NCI-H526 (cell line): Measurements from ENCODE around the gene TOPBP1.
A peak's percentile ranks its signal among the peaks of the same experiment; 100 is the strongest.
"Not testable (repeated sequence)": the region's sequence is repeated elsewhere in the genome, so short reads cannot be mapped to it uniquely, and the experiment has no call there.

Experiments
- DNase-seq, 2 experiments: peaks; one replicate each; lab custom pipeline; 2025; lab: John Stamatoyannopoulos, UW

Gene TOPBP1

DNA sequence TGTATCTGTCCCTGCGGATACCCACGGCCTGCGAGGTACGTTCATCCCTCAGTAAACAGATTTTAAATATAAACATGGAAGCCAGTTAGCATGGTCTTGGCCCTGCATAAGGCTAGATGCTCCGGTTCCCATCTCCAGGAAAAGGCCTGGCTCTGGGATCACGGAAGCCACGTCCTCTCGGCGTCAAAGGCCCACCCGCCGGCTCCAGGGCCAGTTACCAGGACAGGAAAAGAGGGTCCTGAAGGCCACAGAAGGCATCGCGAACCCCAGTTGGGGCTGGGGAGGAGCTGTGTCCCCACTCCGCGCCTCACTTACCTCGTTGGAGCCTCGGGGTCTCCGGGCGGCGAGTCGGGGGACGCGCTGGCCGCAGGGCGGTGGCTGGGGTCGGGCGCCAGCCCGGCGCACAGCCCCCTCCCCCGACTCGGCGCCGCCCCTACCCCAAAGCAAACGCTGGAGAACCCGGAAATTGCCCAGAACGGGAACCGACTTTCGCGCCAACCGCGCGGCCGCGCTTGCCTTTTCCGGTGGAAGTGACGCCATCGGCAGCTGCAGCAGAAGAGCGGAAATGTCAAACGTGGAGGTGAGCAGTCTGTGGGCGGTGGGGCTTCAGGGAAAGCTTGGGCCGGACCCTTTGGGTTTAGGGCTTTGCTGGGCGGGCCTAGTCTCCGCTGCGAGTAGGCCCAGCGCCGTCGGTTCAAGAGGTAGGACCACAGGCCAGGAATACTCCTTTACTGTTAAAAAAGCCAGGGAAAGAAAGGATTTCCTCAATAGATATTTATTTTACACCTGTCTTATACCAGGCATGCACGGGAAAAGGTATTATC is at the start of gene TOPBP1:
TSS of gene TOPBP1 (minus strand) at position 488 of the 824 bp plus-strand sequence. CDS start 814 bp downstream, outside the sequence.
- DNase-seq: peak; percentile 76 to 92

DNA sequence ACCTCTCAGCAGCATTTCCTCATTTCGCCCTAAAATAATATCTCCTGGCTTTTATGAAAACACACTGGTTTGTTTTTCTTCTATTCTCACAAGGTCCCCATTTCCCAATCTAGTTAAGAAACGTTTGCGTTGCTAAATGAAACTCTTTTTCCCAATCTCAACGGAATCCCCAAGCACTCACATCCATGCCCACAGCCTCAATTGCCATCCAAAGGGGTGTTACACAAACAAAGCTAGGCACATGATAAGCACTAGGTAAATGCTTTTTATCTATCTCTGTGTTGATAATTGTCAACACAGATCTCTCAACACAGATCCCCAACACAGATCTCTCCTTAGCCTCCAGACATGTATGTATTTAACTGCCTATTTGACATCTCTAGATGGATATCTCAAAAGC is 49.3 kb upstream of the TOPBP1 start:
- no peak for DNase-seq

DNA sequence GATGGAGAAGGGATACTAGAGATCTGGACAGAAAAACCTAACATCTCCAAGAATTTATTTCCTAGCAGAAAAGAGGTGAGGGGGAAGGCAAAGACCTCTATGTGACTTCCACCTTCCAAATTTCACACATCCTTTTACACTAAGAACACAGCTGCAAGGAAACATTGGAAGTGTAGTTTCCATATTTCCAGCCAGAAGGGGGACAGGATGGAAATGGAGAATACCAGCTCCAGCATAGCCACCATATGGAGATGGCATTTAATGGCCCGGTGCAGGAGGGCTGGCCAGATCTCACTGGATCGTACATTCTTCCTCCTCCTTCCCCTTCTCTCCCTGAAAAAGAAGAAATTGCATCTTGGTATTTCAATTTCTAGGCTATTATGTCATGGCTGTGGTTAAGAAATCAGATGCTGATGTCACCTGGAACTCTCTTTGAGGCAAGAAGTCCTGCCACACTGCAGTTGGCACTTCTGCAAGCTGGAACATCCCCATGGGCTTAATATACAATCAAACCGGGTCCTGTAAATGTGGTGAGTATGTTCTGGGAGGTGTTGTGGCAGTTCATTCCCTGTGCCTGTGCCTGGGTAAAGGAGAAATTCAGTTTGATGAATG is 47.5 kb upstream of the TOPBP1 start:
- DNase-seq: no peak

DNA sequence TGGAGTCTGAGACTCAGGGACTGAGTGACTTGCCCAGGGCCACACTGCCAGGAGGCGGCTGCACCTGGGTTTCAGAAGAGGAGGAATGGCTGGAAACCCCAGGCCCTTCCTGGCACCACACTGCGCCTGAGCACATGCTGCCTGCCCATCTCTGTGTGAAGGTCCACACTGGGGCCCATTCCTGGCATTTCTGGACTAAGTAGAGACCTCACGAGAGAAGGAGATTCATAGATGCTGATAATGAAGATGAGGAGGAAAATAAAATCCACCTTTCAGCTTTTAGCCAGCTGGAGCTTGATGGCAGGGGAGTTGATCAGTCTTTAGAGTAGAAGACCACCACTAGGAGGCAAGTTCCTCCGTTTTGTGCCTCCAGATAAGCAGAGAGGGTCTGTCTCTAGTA is 44.3 kb upstream of the TOPBP1 start:
- no peak for DNase-seq

DNA sequence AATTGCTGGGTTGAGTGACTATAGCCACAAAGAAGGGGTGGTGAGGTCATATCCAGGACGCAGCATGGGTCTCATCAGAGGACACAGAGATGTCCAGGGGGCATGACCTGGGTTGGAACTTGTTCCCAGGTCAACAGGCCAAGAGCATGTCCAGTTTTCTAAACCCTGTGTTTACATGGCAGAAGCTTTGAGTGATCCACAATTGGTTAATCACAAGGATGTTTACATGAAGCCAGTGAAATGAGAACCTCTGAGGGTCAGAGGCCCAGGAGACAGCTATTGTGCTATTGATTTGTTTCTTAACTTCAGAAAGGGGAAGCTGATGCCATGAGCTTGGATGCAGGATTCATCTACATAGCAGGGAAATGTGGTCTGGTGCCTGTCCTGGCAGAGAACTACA is 42.2 kb upstream of the TOPBP1 start:
- DNase-seq: no peak

DNA sequence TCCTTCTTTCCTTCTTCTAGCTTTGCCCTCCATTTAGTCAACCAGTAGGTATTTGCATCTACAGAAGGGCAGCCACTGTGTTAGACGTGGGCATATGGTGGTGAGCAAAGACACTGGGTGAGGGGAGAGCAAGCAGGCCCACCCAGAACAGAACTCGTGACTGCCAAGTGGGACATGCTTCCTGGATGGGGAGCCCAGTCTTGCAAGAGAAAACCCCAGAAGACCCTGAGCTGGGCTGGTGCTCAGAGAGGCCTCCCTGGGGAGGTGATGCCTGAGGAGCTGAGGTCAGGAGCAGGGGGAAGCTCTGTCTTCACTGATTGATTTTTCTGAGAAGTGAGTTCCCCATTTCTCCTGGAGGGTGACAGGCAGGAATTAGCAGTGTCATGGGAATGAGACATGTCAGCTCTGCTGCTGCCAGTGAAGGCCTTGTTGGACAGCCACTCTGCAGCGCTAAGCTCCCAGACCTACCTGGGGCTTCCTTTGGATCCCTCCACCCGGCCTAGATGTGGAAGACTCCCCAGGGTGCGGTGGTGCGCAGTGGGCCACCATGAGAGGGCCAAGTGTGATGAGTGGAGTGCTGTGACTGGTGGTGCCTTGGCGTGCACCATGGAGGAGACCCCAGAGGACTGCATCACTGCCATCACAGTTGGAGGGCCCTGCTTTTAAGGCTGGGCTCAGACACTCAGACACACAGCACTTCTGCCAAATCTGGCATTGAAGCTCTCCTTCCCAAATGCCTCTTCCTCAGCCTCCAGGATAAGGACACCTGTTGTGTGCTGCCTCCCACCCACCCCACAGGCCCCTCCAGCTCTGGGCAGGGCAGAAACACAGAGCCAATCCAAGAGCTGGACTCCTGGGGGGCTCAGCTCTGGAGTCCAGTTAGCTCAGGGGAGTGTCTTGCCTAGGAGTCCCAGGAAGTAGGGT is 40.0 kb upstream of the TOPBP1 start:
- no peak for DNase-seq

DNA sequence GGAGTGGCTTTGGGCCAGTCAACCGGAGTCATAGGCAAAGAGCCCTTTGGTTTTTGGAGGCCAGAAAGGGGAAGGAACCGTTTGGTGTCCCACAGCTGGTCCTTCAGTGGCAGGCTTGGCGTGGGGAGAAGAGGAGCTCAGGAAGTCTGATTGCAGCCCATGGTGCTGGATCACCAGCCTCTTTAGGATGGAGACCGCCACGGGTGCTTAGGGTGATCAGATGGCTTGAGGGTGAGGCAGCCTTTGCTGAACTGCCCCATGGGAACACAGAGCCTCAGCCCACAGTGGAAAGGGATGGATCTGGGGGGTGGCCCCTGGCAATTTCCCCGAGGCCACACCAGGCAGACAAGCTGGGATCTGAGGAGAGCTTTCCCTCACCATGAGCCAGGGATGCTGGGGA is 38.6 kb upstream of the TOPBP1 start:
- no peak for DNase-seq

DNA sequence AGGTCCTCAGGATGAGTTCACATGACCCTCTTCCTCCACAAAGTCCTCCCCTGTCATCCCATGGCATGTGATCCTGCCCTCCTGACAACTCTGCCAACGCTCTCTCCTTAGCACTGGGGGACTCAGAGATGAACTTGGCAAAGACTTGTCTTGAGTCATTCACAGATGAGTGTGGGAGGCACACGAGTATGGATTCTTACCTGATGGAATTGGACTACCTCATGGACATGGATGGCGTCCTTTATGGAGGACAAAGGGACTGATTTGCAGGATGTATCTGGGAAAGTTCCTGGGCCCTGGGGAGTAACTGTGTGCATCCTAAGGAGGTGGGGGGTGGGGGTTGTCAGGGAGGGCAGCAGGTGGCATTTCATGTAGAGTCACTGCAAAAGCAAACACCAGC is 38.2 kb upstream of the TOPBP1 start:
- no peak for DNase-seq

DNA sequence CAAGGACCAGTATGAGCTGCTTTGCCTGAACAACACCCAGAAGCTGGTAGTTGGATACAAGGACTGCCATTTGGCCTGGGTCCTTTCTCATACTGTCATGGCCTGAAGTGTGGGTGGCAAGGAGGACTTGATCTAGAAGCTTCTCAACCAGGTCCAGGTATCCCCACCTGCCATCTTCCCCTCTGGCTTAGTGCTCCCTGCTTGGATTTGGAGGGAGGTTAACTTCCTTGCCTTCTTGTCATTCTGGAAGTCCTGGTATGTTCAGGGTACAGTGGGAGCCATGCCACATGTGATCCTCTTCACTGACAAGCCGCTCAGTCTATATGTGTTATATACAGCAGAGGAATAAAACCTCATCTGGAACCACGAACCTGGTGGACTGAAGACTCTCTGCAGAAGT is 37.7 kb upstream of the TOPBP1 start:
- DNase-seq: no peak

DNA sequence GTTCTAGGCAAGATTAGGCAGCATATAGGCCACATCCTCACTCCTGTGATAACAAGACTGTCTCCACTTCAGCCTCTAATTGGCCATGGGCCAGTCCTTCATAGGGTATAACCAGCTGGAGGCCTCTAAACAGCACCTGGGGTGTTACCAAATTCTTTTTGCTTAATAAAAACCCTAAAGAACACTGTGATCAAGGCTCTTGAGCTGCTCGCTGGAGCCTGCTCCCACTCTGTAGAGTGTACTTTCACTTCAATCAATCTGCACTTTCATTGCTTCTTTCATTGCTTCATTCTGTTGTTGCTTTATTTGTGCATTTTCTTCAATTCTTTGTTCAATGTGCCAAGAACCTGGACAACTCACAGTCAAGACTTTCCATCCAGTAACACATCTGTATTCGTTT is 36.2 kb upstream of the TOPBP1 start:
- DNase-seq: no peak

DNA sequence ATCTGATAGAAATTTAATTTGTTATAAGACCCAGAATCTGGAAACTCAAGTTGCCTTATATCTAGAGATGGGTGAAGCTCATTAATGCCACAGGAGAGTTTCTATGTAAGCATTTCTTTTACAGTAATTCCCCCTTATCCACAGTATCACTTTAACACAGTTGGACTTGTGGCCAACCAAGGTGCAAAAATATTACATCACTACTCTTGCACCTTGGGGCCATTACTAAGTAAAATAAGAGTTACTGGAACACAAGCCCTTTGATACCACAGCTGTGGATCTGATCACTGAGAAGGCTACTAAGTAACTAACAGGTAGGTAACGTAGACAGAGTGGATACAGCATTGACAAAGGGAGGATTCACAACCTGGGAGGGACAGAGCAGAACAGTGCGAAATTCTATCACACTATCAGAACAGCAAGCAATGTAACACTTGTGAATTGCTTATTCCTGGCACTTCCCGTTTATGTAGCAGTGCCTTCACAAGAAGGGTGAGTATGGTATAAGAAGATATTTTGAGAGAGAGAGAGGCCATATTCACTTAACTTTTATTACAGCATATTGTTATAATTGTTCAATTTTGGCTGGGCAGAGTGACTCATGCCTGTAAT is 33.9 kb upstream of the TOPBP1 start:
- DNase-seq: no peak

DNA sequence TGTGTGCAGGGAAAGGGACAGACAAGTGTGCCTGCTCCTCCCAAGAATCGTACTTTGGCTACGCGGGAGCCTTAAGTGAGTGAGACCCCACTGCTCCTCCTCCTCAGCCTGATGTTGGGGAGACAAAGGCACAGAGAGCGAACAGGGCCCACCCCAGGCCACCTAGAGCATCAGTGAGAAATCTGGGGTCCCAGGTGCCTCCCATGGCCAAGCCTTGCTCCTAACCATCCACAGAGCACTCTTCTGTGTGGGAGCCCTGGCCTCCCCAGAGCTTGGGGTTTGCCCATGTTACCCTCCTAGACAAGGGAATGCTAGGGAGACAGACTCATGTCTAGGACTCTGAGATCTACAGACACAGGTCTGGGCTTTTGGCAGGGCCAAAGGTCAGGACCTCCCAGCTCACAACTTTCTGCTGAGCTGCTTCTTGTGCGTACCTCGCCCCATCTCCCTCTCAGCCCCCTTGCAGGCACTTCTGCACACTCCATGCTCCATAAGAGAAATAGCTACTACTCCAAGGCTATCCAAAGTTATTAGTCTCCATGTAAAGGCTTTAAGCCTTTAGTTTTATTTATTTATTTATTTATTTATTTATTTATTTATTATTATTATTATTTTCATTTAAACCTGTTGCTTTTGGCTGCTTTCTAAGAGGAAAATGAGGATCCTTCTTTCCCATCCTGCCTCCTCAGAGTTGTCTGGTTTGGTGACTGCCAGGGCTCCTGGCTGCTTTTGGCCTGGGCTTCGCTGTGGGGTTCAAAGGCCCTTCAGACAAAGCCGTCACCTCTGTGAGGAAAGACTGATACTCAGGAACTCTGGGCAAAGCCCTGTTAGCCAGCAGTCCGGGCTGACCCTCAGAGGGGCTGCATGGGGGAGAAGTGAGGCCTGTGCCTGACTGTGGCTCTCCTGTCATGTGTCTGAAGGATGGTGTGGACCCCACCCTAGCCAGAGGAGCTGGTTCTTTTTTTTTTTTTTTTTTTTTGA is 32.8 kb upstream of the TOPBP1 start:
- no peak for DNase-seq

DNA sequence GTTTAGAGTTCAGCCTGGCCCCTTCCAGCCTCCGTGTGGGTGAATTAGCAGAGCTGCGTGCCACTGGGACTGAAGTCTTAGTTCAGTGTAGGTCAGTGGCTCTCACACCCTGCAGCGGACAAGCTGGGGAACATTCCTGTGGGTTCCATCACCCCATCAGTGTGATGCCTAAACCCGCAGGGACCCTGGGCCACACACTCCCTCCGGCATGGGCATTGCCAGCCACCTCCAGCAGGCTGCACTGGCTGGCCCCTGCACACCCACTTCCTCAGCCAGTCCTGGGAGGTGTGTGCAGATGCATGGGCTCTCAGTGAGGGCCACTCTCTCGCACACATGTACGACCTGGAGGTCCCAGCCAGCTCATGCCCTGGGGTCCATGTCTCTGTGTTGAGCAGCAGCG is 32.1 kb upstream of the TOPBP1 start:
- no peak for DNase-seq

DNA sequence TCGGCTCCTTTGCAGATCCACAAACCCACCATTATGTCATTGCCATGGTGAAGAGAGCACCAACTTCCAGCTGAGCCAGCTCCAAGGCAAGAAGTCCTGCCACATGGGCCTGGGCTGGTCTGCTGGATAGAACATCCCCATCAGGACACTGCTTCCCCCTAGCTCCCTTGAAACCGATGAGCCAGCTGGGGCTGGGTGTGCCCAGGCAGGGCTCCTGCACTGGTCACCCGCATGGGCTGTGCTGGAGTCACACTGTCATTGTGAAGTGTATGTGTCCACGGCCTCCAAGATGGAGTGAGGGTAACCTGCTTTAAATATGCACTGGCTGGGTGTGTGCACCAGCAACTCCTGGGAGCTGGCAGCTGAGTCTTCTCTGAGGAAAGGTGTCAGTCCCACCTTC is 31.0 kb upstream of the TOPBP1 start:
- DNase-seq: no peak

DNA sequence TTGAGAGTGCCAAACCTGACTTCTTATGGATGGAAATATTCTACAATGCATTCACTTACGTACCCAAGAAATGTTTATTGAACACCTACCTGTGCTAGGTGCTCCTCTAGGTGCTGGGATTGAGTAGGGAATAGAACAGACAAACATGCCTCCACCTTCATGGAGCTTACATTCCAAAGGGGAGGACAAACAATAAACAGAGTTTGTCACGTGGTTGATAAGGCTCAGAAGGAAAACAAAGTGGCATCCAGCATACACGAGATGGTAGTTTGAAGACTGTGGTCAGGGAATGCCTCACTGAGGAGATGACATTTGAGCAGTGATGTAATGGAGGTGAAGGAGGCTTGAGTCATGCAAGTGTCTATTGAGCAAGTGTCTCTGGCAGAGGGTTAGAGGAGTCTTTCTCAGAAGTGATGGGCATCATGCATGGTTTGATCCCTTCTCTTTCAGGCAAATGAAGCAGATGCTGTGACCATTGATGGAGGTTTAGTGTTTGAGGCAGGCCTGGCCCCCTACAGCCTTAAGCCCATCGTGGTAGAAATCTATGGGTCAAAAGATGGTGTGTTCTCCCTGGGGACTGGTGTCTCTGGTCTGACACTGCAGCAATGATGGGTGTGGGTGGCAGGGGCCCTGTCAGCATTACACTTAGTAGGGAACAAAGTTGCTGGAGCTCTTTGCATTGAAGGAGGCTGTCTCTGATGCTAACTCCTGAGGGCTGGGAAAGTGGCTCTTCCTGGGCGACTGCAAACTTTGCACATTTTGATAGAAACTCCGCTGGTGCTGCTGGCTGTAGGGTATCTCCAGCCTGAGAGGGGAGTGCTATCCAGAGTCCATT is 29.7 kb upstream of the TOPBP1 start:
- DNase-seq: no peak

DNA sequence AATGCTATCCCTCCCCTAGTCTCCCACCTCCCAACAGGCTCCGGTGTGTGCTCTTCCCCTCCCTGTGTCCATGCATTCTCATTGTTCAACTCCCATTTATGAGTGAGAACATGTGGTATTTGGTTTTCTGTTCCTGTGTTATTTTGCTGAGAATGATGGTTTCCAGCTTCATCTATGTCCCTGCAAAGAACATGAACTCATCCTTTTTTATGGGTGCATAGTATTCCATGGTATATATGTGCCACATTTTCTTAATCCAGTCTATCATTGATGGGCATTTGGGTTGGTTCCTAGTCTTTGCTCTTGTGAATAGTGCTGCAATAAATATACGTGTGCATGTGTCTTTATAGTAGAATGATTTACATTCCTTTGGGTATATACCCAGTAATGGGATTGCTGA is 16.3 kb upstream of the TOPBP1 start:
- not testable (repeated sequence) for DNase-seq

DNA sequence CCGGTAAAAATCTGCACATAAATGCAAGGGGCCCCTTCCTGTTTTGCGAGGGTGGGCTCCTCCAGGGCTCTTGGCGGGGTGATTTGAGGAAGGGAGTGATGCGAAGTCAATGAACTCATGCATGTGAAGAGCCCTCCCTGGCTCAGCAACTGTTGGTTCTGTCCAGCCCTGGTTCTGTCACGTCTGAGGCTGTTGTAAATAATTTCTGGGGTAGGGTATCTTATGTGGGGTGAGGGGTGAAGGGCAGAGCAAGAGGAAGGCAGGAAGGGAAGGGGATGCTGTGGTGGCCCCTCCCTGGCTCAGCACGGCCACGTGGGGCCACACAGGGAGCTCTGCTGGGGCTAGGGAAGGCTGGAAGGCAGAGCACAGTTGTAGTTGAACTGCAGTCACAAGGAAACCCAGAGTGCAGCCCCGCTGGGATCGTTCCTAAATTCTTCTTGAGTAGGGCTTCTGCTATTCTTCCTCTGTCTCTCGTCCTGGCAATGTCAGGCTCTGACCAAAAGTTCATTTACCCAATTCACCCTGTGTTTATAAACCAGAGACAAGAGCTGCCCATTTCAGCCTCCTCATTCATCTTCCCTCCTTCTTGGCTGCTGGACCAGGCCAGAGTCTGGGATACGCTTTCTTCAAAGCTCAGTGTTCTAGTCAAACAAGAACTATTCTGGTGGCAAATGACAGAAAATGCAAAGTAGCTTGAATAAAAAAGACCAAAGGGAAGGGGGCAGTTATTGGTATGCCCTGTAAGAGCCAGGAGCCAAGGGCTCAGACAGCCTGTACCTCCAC is 14.8 kb upstream of the TOPBP1 start:
- no peak for DNase-seq

DNA sequence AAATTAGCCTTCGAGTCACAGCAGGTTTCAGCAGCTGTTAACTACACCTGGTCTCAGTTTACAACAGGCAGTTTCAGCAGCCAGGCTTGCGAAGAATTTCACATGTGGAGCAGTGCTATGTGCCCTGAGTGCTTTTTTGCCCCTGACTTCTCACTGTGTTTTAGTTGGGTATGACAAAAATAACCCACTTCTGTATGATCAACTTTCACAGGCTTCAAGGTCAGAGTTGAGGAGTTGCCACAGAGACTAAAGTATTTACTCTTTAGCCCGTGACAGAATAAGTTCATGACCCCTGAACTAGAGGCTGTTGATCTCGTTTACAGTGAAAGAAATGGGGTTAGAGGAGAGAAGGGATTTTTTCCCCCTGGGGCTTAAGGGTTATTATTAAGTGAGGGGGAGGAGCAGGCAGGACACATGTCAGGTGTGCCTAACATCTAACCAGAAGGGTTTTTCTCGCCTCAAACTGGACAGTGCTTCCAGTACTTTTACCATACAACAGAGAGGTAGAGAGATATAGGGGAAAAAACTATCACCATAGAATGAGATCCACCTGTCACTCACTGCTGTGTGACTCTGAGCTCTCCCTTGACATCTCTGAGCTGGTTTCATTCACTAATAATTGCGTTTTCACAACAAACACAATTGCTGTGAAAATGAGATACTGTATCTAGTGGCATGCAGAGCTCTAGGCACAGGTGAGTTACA is 14.0 kb upstream of the TOPBP1 start:
- DNase-seq: no peak
